ENCODE data around the gene PSMD13.

PSMD13 gene

GRCh38 chr11:295351-296170 lies 58.8 kb downstream of the PSMD13 start:
- no peak for DNase-seq (ENCODE audit: low read depth)

GRCh38 chr11:296171-297050 lies 59.6 kb downstream of the PSMD13 start:
- no peak overlapping the region for H3K4me3 ChIP-seq (ENCODE audit: control insufficient read depth, low read depth, low read length)
- TF ChIP-seq, protein P1, sequence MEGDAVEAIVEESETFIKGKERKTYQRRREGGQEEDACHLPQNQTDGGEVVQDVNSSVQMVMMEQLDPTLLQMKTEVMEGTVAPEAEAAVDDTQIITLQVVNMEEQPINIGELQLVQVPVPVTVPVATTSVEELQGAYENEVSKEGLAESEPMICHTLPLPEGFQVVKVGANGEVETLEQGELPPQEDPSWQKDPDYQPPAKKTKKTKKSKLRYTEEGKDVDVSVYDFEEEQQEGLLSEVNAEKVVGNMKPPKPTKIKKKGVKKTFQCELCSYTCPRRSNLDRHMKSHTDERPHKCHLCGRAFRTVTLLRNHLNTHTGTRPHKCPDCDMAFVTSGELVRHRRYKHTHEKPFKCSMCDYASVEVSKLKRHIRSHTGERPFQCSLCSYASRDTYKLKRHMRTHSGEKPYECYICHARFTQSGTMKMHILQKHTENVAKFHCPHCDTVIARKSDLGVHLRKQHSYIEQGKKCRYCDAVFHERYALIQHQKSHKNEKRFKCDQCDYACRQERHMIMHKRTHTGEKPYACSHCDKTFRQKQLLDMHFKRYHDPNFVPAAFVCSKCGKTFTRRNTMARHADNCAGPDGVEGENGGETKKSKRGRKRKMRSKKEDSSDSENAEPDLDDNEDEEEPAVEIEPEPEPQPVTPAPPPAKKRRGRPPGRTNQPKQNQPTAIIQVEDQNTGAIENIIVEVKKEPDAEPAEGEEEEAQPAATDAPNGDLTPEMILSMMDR (conservative IDR thresholded peaks at IDR 0.05; ENCODE audit: control insufficient read depth, insufficient read depth, low read depth, low read length) = no peak
- no peak for DNase-seq (ENCODE audit: low read depth)

More at GRCh38 chr11:295351-296170, 58.8 kb downstream of the PSMD13 start:
- TF ChIP-seq, protein P1 (conservative IDR thresholded peaks at IDR 0.05; ENCODE audit: control insufficient read depth, insufficient read depth, low read depth, low read length) = no peak
- H3K4me3 ChIP-seq (ENCODE audit: control insufficient read depth, low read depth, low read length) = no peak overlapping the region

DNA sequence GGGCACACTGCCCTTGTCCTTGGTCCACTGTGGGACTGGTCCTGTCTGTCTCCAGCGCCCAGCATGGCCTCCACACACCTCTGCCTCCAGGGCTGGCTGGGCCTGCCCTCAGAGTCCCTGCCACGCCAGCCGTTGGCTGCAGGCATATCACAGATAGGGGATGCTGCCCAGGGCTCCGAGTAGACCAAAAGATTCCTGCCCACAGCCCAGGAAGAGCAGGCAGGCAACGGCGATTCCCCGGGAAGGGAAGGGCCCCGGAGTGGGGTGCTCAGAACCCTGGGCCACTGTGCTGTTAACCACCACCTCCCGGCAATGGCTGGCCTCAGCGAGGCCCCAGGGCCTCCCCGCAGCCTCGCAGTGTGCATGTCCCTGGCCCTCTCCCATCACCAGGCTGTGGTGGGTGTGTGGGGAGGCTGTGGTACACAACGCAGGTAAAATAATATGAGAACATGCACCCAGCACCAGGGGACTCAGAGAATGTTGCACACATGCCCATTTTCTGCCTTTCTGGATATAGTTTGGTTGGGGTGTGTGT lies 60.3 kb downstream of the PSMD13 start:
- H3K4me3 ChIP-seq (ENCODE audit: control insufficient read depth, low read depth, low read length) = no peak overlapping the region
- TF ChIP-seq, protein P1 (conservative IDR thresholded peaks at IDR 0.05; ENCODE audit: control insufficient read depth, insufficient read depth, low read depth, low read length) = no peak
- no peak for DNase-seq (ENCODE audit: low read depth)

DNA sequence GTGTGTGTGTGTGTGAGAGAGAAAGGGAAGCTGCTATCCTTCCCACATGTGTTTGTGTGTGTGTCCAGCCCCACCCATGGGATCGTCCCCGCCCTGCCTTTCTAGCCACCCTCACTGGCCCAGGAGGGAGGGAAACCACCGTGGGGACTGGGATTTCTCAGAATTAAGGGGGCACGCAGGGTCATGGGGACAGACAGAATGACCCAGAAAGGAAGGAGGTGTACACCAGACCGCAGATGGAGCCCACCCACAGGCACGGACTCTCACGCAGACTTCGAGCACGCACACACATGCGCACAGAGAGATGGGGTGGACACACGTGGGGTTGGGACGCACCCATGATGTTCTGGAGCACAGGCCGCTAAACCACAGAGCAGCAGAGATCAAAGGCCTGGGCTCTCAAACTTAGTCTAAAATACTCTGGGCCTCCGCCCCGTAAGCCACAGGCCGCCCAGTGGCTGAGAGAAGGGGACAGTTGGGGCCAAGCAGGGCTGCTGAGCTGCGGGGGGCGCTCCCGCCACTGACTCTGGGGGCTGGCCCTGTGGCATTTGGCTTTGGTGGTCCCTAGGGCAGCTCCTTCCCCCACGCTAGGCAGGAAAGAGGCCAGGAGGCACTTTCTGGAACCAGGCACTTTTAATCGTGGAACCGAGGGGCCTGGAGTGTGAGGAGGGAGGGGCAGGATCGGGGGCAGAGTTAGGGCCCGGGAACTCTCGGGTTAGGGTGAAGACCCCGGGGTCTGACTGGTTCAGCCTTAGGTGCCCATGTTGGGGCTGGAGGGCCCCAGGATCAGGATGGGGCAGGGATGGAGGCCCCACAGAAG lies 61.0 kb downstream of the PSMD13 start:
- DNase-seq (ENCODE audit: low read depth) = peak; percentile 46
- no peak overlapping the region for H3K4me3 ChIP-seq (ENCODE audit: control insufficient read depth, low read depth, low read length)
- TF ChIP-seq, protein P1 (conservative IDR thresholded peaks at IDR 0.05; ENCODE audit: control insufficient read depth, insufficient read depth, low read depth, low read length) = no peak

DNA sequence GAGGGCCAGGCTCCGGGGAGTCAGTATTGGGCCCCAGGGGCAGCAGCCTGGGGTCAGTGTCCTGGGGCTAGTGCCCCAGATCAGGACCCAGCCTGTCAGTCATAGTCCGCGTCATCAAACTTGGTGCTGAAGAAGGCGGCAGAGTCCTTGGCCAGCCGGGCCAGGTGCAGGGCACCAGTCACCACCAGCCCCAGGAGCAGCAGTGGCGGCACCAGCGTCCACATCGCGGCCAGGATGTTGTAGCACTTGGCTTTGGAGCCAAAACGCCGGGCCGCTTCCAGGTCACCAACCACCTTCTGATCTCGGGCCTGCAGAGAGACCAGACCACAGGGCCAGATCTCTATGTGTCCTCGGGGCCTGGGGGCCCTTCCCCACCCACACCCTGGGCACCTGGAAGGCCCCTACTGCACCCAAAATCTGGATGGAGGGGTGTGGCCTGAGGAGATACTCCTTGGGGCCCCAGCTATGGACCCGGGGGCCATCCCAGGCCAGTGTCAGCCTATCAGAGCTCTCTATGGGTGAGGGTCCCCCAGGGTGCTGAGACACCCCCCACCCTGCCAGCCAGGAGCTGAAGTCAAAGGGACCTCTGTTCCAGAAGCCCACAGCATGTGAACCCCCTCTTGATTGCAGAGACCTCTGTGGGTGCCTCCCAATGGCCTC lies 61.8 kb downstream of the PSMD13 start:
- TF ChIP-seq, protein P1 (conservative IDR thresholded peaks at IDR 0.05; ENCODE audit: control insufficient read depth, insufficient read depth, low read depth, low read length) = no peak
- H3K4me3 ChIP-seq (ENCODE audit: control insufficient read depth, low read depth, low read length) = no peak overlapping the region
- DNase-seq (ENCODE audit: low read depth) = no peak

Measured in fibroblast of mammary gland (primary cell).